ENCODE data around the gene SLC44A5.
"Not testable (repeated sequence)": the region's sequence is repeated elsewhere in the genome, so short reads cannot be mapped to it uniquely, and the experiment has no call there.

SLC44A5 gene

GRCh38 chr1:75181214-75181955 is 429.5 kb downstream of the SLC44A5 start:
- DNase-seq (ENCODE audit: low read depth in 2 of 2): not testable (repeated sequence)

GRCh38 chr1:75174031-75174760 is 436.7 kb downstream of the SLC44A5 start:
- DNase-seq (ENCODE audit: low read depth in 2 of 2): no peak

GRCh38 chr1:75172556-75172955 is 438.4 kb downstream of the SLC44A5 start:
- DNase-seq (ENCODE audit: low read depth in 2 of 2): no peak

DNA sequence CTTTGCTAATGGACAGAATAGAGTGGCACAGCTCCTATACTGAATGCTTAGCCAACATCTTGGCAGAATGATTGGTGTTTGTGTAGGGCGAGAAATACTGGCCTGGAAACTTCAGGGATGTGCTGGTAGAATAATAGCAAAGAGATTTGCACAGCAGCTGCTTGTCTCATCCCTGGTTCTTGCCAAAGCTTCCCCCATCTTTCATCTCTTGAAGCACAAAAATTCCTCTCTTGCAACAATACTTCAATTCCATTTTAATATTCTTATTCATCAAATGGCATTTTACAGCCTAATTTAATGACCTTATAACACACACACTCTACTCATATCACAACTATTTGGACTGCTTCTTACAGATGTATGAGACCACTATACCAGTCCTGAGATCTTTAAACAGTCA is 439.0 kb downstream of the SLC44A5 start:
- DNase-seq (ENCODE audit: low read depth in 2 of 2): no peak

DNA sequence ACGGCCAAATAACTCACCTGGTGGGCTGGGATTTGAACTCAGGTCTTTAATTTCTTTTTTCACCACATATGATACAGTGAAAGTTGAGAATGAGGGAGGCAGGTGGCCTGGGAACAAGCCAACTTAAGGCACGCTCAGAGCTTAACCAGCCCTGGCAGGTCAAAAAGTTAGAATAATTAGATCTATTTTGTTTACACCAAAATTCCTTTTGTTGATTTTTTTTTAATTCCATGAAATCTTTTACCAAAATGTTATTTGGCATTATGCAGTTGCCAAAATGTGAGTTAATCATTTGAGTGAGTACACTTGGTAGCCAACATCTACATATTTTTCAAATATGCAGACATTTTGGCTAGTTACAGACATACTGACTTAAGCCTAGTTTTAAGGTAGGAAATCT is 439.9 kb downstream of the SLC44A5 start:
- DNase-seq (ENCODE audit: low read depth in 2 of 2): no peak

GRCh38 chr1:75170011-75170410 is 440.9 kb downstream of the SLC44A5 start:
- no peak for DNase-seq (ENCODE audit: low read depth in 2 of 2)

GRCh38 chr1:75166821-75167220 is 444.1 kb downstream of the SLC44A5 start:
- no peak for DNase-seq (ENCODE audit: low read depth in 2 of 2)

DNA sequence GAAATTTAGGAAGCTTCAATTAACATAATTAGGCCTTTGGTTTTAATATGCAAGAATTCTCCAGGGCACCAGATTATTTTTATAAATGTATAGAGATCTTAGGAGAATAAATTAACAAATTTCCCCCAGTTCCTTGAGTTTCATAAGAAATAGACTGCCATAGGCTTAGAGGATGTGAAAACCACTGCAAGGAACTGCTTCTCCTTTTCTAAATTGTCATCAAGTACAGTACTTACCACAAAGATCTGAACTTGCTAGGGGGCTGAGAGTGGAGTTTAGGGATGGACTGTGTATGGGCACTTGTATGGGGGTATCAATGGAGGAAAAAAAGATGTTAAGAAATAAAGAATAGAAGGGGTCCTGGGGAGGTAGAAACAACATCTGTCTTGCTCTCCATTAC is 445.6 kb downstream of the SLC44A5 start:
- DNase-seq (ENCODE audit: low read depth in 2 of 2): no peak

- no peak for DNase-seq (ENCODE audit: low read depth in 2 of 2)
Observed at GRCh38 chr1:75159154-75159553, 451.8 kb downstream of the SLC44A5 start.
